IPS DF 6.9 (cell line): Measurements from ENCODE around the gene GATM.

Experiments
- DNase-seq: peaks from one replicate; pipeline ENCODE4 v3.0.0-alpha.2; 2013; ENCODE audit warnings: low read depth, low spot score
- H3K27ac ChIP-seq: one replicate; pipeline ENCODE4 v1.5.1; 2013; ENCODE audit warnings: low read length, control low read depth
- H3K27me3 ChIP-seq: 2 replicates; pipeline ENCODE4 v1.6.1; 2013; ENCODE audit warnings: mild to moderate bottlenecking, low read length; ENCODE audit not compliant: control insufficient read depth, insufficient read depth
- H3K36me3 ChIP-seq: 2 replicates; pipeline ENCODE4 v1.6.1; 2013; ENCODE audit warnings: low read length; ENCODE audit not compliant: control insufficient read depth, insufficient read depth
- H3K4me1 ChIP-seq: 2 replicates; pipeline ENCODE4 v1.6.1; 2013; ENCODE audit warnings: low read length; ENCODE audit not compliant: control insufficient read depth, insufficient read depth
- H3K4me3 ChIP-seq: 2 replicates; pipeline ENCODE4 v1.5.1; 2013; ENCODE audit warnings: mild to moderate bottlenecking, low read length
- H3K9me3 ChIP-seq: 2 replicates; pipeline ENCODE4 v1.6.1; 2013; ENCODE audit warnings: low read length, inconsistent platforms; ENCODE audit not compliant: control insufficient read depth, insufficient read depth
- WGBS: extraction: QIAGEN DNeasy Blood & Tissue Kit; methylation state at CpG from one replicate; pipeline ENCODE4 v1.1.7; 2013; ENCODE audit warnings: mixed read lengths, missing lambda C conversion rate; ENCODE audit not compliant: insufficient read length, insufficient coverage; 5-methylcytosine and 5-hydroxymethylcytosine counted together

Gene GATM, protein sequence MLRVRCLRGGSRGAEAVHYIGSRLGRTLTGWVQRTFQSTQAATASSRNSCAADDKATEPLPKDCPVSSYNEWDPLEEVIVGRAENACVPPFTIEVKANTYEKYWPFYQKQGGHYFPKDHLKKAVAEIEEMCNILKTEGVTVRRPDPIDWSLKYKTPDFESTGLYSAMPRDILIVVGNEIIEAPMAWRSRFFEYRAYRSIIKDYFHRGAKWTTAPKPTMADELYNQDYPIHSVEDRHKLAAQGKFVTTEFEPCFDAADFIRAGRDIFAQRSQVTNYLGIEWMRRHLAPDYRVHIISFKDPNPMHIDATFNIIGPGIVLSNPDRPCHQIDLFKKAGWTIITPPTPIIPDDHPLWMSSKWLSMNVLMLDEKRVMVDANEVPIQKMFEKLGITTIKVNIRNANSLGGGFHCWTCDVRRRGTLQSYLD

DNA sequence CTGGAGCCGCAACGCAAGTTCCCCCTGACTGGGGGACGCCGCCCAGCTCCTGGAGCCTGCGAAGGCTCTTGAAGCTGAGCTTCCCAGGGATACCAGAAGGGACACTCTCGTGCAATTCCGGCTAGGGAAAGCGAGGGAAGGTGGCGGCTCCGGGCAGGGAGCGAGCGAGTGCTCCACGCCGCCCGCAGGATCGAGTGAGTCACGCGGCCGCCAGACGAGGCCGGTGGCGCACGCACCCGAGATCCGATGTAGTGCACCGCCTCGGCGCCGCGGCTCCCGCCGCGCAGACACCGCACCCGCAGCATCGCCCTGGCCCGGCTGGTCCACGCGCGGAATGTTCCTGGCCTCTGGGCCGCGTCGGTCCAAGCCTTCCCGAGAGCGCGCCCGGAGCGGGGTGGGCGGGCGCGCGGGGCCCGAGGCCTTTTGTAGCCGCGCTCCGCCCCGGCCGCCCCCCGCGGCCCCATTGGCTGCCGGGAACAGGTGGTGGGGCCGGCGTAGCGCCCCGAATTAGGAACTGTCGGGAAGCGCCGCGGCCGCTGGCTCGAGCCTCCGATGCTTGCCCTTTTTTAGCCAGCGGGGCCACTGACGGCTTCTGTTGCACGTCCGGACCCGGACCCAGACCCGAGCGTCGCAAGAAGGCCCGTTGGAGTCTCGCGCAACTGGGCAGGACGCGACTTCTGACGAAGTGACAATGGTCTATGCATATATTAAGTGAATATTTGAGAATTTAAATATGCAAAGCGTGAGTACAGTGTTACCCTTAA lies at the start of gene GATM:
GATM (minus strand) TSS at position 396 of the 764 bp plus-strand sequence; CDS start at position 305, 91 bp downstream.
- no peak for DNase-seq
- H3K4me1 ChIP-seq, result no peaks in the 10 kb centered on the region
- peak within 1 kb of the TSS; percentile 42; the same call in 1 of the 2 replicates for H3K4me3 ChIP-seq
- no CpG with 5 or more reads among the region's 87 CpGs for WGBS
- H3K27ac ChIP-seq, result no peak within 1 kb of the TSS
- no peaks in the 10 kb centered on the region for H3K36me3 ChIP-seq
- H3K9me3 ChIP-seq, result no peaks in the 10 kb centered on the region
- peaks cover 22% of the 10 kb centered on the region; the same call in 1 of the 2 replicates for H3K27me3 ChIP-seq

DNA sequence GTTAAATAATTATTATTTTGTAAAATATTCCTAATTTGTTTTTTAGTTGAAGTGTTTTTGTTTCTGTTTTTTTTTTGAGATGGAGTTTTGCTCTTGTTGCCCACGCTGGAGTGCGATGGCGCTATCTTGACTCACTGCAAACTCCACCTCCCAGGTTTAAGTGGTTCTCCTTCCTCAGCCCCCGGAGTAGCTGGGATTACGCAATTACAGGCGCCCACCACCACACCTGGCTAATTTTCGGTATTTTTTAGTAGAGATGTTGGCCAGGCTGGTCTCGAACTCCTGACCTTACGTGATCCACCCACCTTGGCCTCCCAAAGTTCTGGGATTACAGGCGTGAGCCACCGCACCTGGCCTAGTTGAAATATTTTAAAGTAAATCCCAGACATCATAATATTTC lies 48.7 kb upstream of the GATM start:
- WGBS, result no CpG with 5 or more reads among the region's 11 CpGs
- Histone ChIP-seq H3K9me3 (no peaks in the 10 kb centered on the region), H3K27ac (no peak overlapping the region), H3K4me3 (no peak overlapping the region), H3K4me1 (no peaks in the 10 kb centered on the region), H3K27me3 (peaks cover 4% of the 10 kb centered on the region; the same call in 1 of the 2 replicates), H3K36me3 (no peaks in the 10 kb centered on the region)
- DNase-seq, result no peak

DNA sequence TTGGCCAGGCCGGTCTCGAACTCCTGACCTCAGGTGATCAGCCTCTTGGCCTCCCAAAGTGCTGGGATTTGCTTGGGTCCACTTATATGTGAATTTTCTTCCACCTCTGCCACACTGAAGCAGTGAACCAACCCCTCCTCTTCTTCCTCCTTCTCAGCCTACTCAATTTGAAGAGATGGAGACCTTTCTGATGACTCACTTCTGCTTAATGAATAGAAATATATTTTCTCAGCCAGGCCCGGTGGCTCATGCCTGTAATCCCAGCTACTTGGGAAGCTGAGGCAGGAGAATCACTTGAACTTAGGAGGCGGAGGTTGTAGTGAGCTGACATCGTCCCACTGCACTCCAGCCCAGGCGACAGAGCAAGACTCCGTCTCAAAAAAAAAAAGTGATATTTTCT lies 46.8 kb upstream of the GATM start:
- no peaks in the 10 kb centered on the region for H3K36me3 ChIP-seq
- no peak overlapping the region for H3K27ac ChIP-seq
- no peaks in the 10 kb centered on the region for H3K9me3 ChIP-seq
- H3K4me3 ChIP-seq, result no peak overlapping the region
- H3K27me3 ChIP-seq, result no peaks in the 10 kb centered on the region
- H3K4me1 ChIP-seq, result no peaks in the 10 kb centered on the region
- no peak for DNase-seq
- no CpG with 5 or more reads among the region's 7 CpGs for WGBS

DNA sequence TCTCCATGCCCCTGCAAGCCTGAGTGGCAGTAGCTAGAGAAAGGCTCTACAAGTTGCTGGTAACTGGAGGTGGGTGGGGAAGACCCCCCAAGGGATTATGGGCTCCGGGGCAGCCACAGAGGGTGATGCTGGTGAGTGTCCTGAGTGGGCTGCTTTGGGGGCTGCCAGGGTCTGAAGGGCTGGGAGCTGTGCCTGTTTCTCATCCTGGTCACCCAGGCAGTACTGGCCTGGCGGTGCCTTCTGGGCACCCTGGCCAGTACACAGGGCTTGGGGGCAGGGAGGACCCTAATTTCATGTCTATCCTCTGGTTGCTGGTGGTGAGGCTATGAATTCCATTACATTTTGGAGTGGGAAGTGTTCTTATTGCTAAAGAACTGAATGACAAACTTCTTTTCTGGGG lies 46.1 kb upstream of the GATM start:
- no peak for DNase-seq
- WGBS, result no CpG with 5 or more reads among the region's 2 CpGs
- Histone ChIP-seq H3K4me1 (no peaks in the 10 kb centered on the region), H3K4me3 (no peak overlapping the region), H3K27ac (no peak overlapping the region), H3K27me3 (no peaks in the 10 kb centered on the region), H3K36me3 (no peaks in the 10 kb centered on the region), H3K9me3 (no peaks in the 10 kb centered on the region)

DNA sequence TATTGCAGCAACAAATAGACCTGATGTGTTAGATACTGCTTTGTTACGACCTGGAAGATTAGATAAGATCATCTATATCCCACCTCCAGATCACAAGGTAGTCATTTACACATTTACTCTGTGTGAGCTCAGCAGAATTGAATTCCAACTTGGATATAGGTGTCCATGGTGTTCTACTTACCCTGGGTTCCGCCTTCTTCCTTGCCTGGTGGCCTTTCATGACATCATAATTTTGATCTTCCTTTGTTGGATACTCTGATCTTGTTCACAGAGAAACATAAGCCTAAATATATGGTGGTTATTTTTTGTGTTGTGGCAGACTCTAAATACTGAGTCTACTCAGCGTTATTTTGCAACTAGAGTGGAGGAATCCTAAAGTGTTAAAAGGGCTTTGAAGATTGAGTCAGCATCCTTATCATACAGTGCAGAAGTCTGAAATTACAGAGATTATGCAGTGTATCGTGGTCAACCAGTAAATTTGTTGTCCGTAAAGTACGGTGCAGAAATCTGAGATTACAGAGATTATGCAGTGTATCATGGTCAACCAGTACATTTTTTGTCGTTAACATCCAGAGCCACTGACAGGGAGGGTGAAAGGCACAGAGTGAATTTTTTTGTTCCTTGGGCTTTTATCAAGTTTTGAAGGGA lies 39.1 kb upstream of the GATM start:
- Histone ChIP-seq H3K27me3 (no peaks in the 10 kb centered on the region), H3K36me3 (peaks cover 15% of the 10 kb centered on the region; the same call in 1 of the 2 replicates), H3K9me3 (no peaks in the 10 kb centered on the region), H3K4me1 (no peaks in the 10 kb centered on the region), H3K27ac (no peak overlapping the region), H3K4me3 (no peak overlapping the region)
- WGBS, result no CpG with 5 or more reads among the region's 7 CpGs
- no peak for DNase-seq

DNA sequence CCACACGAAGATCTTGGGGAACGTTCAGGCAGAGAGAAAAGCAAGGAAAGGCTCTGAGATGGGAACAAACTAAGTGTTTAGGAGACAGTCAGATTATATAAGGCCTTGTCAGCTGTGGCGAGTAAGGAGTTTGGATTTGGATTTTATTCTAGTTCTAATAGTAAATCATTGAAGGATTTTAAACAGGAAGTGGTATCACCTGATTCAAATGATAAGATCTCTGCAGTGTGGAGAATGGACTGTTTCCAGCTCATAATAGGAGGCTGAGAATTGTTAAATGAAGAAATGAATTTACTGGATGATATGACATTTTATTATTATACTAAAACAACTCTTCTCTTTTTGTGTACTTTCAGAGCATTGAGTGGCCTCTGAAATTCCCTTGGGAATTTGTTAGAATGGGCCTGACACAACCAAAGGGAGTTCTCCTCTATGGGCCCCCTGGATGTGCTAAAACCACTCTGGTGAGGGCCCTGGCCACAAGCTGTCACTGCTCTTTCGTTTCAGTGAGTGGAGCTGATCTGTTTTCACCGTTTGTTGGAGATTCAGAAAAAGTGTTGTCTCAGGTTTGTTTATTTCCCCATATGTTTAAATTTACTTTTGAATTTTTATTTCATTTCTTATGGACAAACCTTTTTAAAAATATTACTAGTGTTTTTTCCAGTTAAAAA lies 36.0 kb upstream of the GATM start:
- no peak for DNase-seq
- H3K4me3 ChIP-seq, result no peak overlapping the region
- H3K27me3 ChIP-seq, result no peaks in the 10 kb centered on the region
- WGBS, result no CpG with 5 or more reads among the region's 5 CpGs
- H3K36me3 ChIP-seq, result peaks cover 22% of the 10 kb centered on the region; the same call in 1 of the 2 replicates
- no peak overlapping the region for H3K27ac ChIP-seq
- H3K4me1 ChIP-seq, result no peaks in the 10 kb centered on the region
- no peaks in the 10 kb centered on the region for H3K9me3 ChIP-seq

DNA sequence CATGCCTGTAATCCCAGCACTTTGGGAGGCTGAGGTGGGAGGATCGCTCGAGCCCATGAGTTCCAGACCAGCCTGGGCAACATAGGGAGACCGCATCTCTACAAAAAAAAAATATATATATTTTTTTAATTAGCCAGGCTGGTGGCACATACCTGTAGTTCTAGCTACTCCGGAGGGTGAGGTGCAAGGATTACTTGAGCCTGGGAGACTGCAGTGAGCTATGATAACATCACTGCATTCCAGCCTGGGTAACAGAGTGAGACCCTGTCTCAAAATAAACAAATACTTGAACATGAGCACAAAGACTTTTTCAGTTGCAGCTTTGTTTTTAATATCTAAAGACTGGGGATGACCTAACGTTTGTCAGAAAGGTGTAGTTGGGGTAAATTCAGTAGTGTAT lies 31.3 kb upstream of the GATM start:
- DNase-seq, result no peak
- Histone ChIP-seq H3K9me3 (no peaks in the 10 kb centered on the region), H3K4me1 (no peaks in the 10 kb centered on the region), H3K27ac (no peak overlapping the region), H3K36me3 (peaks cover 16% of the 10 kb centered on the region; the same call in 1 of the 2 replicates), H3K27me3 (no peaks in the 10 kb centered on the region), H3K4me3 (no peak overlapping the region)
- no CpG with 5 or more reads among the region's 5 CpGs for WGBS

DNA sequence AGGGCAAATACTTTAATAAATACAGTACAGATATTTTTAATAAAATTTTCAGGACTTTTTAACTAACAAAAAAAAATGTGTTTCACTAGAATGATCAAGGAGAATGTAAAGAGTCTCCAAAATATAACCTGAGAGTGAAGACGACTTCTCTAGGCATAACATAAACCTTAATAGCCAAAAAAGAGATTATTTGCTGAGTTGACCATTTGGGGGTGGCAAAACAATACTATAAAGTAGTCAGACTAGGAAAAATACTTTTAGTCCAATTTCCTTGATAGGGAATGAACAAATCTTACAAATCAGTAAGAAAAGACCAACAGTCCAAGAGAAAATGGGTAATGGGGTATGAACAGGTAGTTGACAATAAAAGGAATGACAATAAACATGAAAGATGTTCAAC lies 29.4 kb upstream of the GATM start:
- Histone ChIP-seq H3K36me3 (peaks cover 13% of the 10 kb centered on the region; the same call in 1 of the 2 replicates), H3K27ac (no peak overlapping the region), H3K27me3 (no peaks in the 10 kb centered on the region), H3K4me3 (no peak overlapping the region), H3K9me3 (no peaks in the 10 kb centered on the region), H3K4me1 (no peaks in the 10 kb centered on the region)
- no peak for DNase-seq
- no CpG with 5 or more reads among the region's 1 CpG for WGBS

DNA sequence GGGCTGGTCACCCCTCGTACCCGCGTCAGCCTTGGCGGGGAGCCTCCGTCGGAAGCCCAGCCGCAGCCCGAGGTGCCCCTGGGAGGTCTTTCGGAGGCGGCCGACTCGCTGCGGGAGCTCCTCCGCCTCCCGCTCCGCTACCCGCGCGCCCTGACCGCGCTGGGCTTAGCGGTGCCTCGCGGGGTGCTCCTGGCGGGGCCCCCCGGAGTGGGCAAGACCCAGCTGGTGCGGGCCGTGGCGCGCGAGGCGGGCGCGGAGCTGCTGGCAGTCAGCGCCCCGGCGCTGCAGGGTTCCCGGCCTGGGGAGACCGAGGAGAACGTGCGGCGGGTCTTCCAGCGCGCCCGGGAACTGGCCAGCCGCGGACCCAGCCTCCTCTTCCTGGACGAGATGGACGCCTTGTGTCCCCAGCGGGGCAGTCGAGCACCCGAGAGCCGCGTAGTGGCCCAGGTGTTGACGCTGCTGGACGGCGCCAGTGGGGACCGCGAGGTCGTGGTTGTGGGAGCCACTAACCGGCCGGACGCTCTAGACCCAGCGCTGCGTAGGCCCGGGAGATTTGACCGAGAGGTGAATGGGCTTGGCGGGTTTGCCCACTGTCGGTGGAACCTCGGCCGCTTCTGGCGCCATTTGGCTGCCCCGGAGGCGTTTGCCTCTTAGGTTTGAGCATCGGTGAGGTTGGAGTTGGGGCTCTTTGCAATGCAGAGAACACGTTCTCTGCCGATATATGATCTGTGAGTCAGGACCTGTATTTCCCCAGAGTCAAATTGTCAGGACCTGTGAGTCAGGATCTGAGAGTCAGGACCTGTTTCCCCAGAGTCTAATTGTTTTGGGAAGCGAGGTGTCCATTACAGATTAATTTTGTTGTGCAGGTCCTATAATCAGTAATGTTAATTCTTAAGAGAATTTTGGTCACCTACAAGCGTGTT lies 24.9 kb upstream of the GATM start:
- Histone ChIP-seq H3K9me3 (no peaks in the 10 kb centered on the region), H3K4me1 (no peaks in the 10 kb centered on the region), H3K36me3 (peaks cover 4% of the 10 kb centered on the region; the same call in 1 of the 2 replicates), H3K4me3 (peak overlapping the region; percentile 91), H3K27me3 (no peaks in the 10 kb centered on the region), H3K27ac (no peak overlapping the region)
- no peak for DNase-seq
- no CpG with 5 or more reads among the region's 79 CpGs for WGBS
